HCT116 (cell line): ENCODE measurements around the gene IRF8. TPM values are rescaled to one million over a fixed set of nuclear protein-coding genes. Genes with fewer than 3 reads are reported as not detected.

ENCODE experiments used
- ATAC-seq: fragments of 200-7000 bp; cut with Tn5 transposase; 2 replicates; pipeline ENCODE4 v1.9.1; 2020; ENCODE audit warnings: mild to moderate bottlenecking, moderate library complexity
- BruUV-seq: library from RNA; stranded (reverse); fragments of 400-500 nt; replicated peaks from 2 replicates; lab custom pipeline; 2021; lab: Mats Ljungman, UMichigan
- CTCF ChIA-PET: fragments of 300-600 bp; sonication (Branson Sonifier 250); formaldehyde crosslinking; loops from one replicate; lab custom pipeline; 2021; ENCODE audit warnings: antibody characterized with exemption; lab: Charles Lee
- POLR2A ChIA-PET: fragments of 300-600, 350-600 bp; sonication (Branson Sonifier 250); formaldehyde crosslinking; loops from one replicate; lab custom pipeline; 2021; ENCODE audit warnings: antibody characterized with exemption; lab: Charles Lee
- RAD21 ChIA-PET, 2 experiments: fragments of 300-600 bp; sonication (Branson Sonifier 250); formaldehyde crosslinking; loops; one replicate each; lab custom pipeline; 2023; ENCODE audit warnings: low total read pairs in 2 of 2; ENCODE audit not compliant: uncharacterized antibody in 2 of 2, unreplicated experiment in 2 of 2, low non-redundant PET in 1 of 2; lab: Charles Lee
- DNase-seq: peaks from one replicate; pipeline ENCODE4 v3.0.0-alpha.2; 2010; ENCODE audit warnings: low read depth, low spot score
- H2AFZ ChIP-seq: fragments of 200-600 bp; shearing (Covaris generic), sonication (generic); 2 replicates; pipeline ENCODE4 v1.6.1; 2017; ENCODE audit warnings: low read depth, mixed run types, mixed read lengths, antibody characterized with exemption, low read length; ENCODE audit not compliant: poor library complexity, severe bottlenecking
- H3K27ac ChIP-seq: 2 replicates; pipeline ENCODE4 v1.5.1; 2012; ENCODE audit warnings: low read depth, low read length
- H3K27me3 ChIP-seq: fragments of 200-600 bp; sonication (generic); 2 replicates; pipeline ENCODE4 v1.6.1; 2016; ENCODE audit warnings: mixed run types, low read length, mixed read lengths; ENCODE audit not compliant: insufficient read depth
- H3K36me3 ChIP-seq, 2 experiments: fragments of 200-500 bp in 1 of 2; fragments of 200-600 bp in 1 of 2; sonication (Bioruptor generic) in 1 of 2; sonication (generic) in 1 of 2; 2 replicates each; pipeline versions ENCODE4 v1.5.1 to v1.6.1; 2014 to 2016; ENCODE audit warnings: low read length in 2 of 2, inconsistent platforms in 1 of 2, mixed read lengths in 1 of 2, mixed run types in 1 of 2; ENCODE audit not compliant: insufficient read depth in 2 of 2, control insufficient read depth in 1 of 2
- H3K4me1 ChIP-seq, 2 experiments: fragments of 200-600 bp in 1 of 2; sonication (generic) in 1 of 2; 2 replicates each; pipeline versions ENCODE4 v1.5.1 to v1.6.1; 2012 to 2017; ENCODE audit warnings: low read length in 2 of 2, inconsistent platforms in 1 of 2, mild to moderate bottlenecking in 1 of 2, mixed read lengths in 1 of 2, mixed run types in 1 of 2, moderate library complexity in 1 of 2; ENCODE audit not compliant: insufficient read depth in 2 of 2, control insufficient read depth in 1 of 2
- H3K4me2 ChIP-seq: fragments of 200-600 bp; sonication (generic); 2 replicates; pipeline ENCODE4 v1.6.1; 2017; ENCODE audit warnings: mixed run types, low read length, mixed read lengths
- H3K4me3 ChIP-seq, 2 experiments: fragments of 200-600 bp in 1 of 2; sonication (generic) in 1 of 2; replicated peaks in 1 of 2; 2 replicates each; pipeline ENCODE4 v1.5.1; 2011 to 2016; ENCODE audit warnings: low read length in 2 of 2, control low read depth in 1 of 2, low read depth in 1 of 2, mild to moderate bottlenecking in 1 of 2, mixed read lengths in 1 of 2, mixed run types in 1 of 2
- H3K79me2 ChIP-seq: fragments of 200-600 bp; sonication (generic); 2 replicates; pipeline ENCODE4 v1.6.1; 2017; ENCODE audit warnings: mild to moderate bottlenecking, mixed run types, low read length, moderate library complexity, mixed read lengths; ENCODE audit not compliant: insufficient read depth
- H3K9ac ChIP-seq: fragments of 200-600 bp; sonication (generic); 2 replicates; pipeline ENCODE4 v1.6.1; 2016; ENCODE audit warnings: low read length, mixed read lengths
- H3K9me2 ChIP-seq: fragments of 200-600 bp; sonication (generic), shearing (Covaris generic); 2 replicates; pipeline ENCODE4 v1.6.1; 2017; ENCODE audit warnings: mixed run types, mild to moderate bottlenecking, moderate library complexity; ENCODE audit not compliant: insufficient read depth
- H3K9me3 ChIP-seq, 2 experiments: fragments of 200-500 bp in 1 of 2; fragments of 200-600 bp in 1 of 2; sonication (Bioruptor generic) in 1 of 2; sonication (generic) in 1 of 2; 2 replicates each; pipeline ENCODE4 v1.6.1; 2014 to 2017; ENCODE audit warnings: low read length in 2 of 2, mixed read lengths in 2 of 2, inconsistent platforms in 1 of 2, low read depth in 1 of 2, mild to moderate bottlenecking in 1 of 2, mixed run types in 1 of 2, moderate library complexity in 1 of 2; ENCODE audit not compliant: control insufficient read depth in 1 of 2, insufficient read depth in 1 of 2
- H4K20me1 ChIP-seq: fragments of 200-600 bp; sonication (generic), shearing (Covaris generic); 2 replicates; pipeline ENCODE4 v1.6.1; 2017; ENCODE audit warnings: mixed run types, mild to moderate bottlenecking, moderate library complexity; ENCODE audit not compliant: insufficient read depth
- CEBPB ChIP-seq: IDR thresholded peaks from 2 replicates; pipeline ENCODE4 v1.6.1; 2012; ENCODE audit warnings: low read depth
- ELF1 ChIP-seq: IDR thresholded peaks from 2 replicates; pipeline ENCODE4 v1.6.1; 2012; ENCODE audit warnings: low read depth, borderline replicate concordance
- EZH2 ChIP-seq: fragments of 200-600 bp; sonication (generic); IDR thresholded peaks from 2 replicates; pipeline ENCODE4 v1.6.1; 2017; ENCODE audit warnings: antibody characterized with exemption, mixed run types
- EZH2phosphoT487 ChIP-seq: fragments of 200-600 bp; IDR thresholded peaks from 2 replicates; pipeline ENCODE4 v1.6.1; 2018; ENCODE audit warnings: antibody characterized with exemption, borderline replicate concordance
- FOSL1 ChIP-seq: IDR thresholded peaks from 2 replicates; pipeline ENCODE4 v1.6.1; 2012; ENCODE audit warnings: low read depth
- POLR2A ChIP-seq: IDR thresholded peaks from 2 replicates; pipeline ENCODE4 v1.7.0; 2011; ENCODE audit warnings: borderline replicate concordance; ENCODE audit not compliant: insufficient read depth, insufficient read length; ENCODE audit errors: extremely low read depth
- POLR2AphosphoS5 ChIP-seq: IDR thresholded peaks from 2 replicates; pipeline ENCODE4 v1.6.1; 2011; ENCODE audit warnings: mild to moderate bottlenecking, low read depth, low read length, moderate library complexity
- RAD21 ChIP-seq: IDR thresholded peaks from 2 replicates; pipeline ENCODE4 v1.6.1; 2012; ENCODE audit warnings: low read depth, mild to moderate bottlenecking
- SIN3A ChIP-seq: IDR thresholded peaks from 2 replicates; pipeline ENCODE4 v1.6.1; 2012; ENCODE audit warnings: low read depth
- SP1 ChIP-seq: IDR thresholded peaks from 2 replicates; pipeline ENCODE4 v1.6.1; 2012; ENCODE audit warnings: low read depth
- SRF ChIP-seq: IDR thresholded peaks from 2 replicates; pipeline ENCODE4 v1.6.1; 2012; ENCODE audit warnings: low read depth
- TCF7L2 ChIP-seq: IDR thresholded peaks from 2 replicates; pipeline ENCODE4 v1.7.0; 2011; ENCODE audit warnings: borderline replicate concordance, inconsistent platforms; ENCODE audit not compliant: insufficient read depth, insufficient read length; ENCODE audit errors: extremely low read depth
- YY1 ChIP-seq: IDR thresholded peaks from 2 replicates; pipeline ENCODE4 v1.6.1; 2011; ENCODE audit warnings: low read length, low read depth, moderate library complexity, mild to moderate bottlenecking; ENCODE audit not compliant: insufficient replicate concordance; ENCODE audit errors: extremely low read depth
- ZFX ChIP-seq: fragments of 450-650 bp; IDR thresholded peaks from 2 replicates; pipeline ENCODE4 v1.6.1; 2017
- ZNF274 ChIP-seq: fragments of 200-500 bp; sonication (Bioruptor generic); IDR thresholded peaks from 2 replicates; pipeline ENCODE4 v1.6.1; 2014; ENCODE audit warnings: mild to moderate bottlenecking, low read depth, low read length, inconsistent platforms
- intact Hi-C: fragments of 100-400 bp; cut with micrococcal nuclease; formaldehyde crosslinking; loops from 2 replicates; pipeline ENCODE4 v1.10.0; 2022
- total RNA-seq: library from RNA; stranded (reverse); gene quantifications from one replicate; pipeline ENCODE4 v1.2.1, GENCODE V29; 2021; ENCODE audit not compliant: unreplicated experiment
- TF ChIP-seq, protein P1 (sequence below): IDR thresholded peaks from 2 replicates; pipeline ENCODE4 v1.6.1; 2012; ENCODE audit warnings: low read depth
- TF ChIP-seq, protein P2 (sequence below): IDR thresholded peaks from 2 replicates; pipeline ENCODE4 v1.6.1; 2011; ENCODE audit warnings: mild to moderate bottlenecking, low read length, moderate library complexity; ENCODE audit not compliant: insufficient replicate concordance; ENCODE audit errors: extremely low read depth
- TF ChIP-seq, protein P3 (sequence below): IDR thresholded peaks from 2 replicates; pipeline ENCODE4 v1.6.1; 2012

The IRF8 gene
- total RNA-seq, 1 experiment from 2014 or later = 0.61 TPM

DNA sequence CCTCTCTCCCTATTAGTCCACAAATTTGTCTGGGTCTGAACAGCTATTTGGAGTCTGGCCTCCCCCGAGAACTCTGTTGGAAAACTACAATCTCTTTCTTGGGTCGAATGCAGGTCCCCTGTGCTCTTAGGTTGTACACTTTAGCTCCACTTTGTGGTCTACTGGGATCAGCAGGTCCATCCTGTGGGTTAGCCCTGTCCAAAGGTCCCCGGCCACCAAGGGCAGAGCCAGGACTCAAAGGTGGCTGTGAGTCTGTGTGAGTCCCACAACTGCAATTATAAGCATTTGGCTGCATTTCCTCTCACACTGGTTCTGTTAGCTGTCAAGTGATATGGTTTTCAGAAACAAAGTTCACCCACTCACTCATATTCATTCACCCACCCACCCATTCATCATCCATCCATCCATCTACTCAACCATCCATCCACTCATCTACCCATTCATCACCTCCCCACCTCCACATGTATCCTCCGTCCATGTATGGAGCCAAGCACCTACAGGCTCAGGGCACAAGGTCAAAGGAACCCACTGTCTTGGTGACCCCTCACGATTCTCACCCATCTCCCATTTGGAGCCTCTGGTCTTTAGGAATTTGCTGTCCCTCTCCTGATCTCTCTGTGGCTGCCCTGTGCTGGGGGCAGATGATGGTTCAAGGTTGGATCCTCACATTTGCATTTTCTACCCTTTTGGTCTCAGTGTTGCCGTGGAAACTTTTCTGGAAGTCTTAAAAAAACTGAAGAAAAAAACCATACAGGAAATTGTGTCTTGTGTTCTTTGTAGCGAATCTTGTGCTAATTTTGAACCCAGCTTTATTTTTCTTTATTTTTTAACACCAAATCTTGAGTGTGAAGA lies 45.8 kb downstream of the IRF8 start:
- Histone ChIP-seq H4K20me1 (no peaks in the 10 kb centered on the region), H3K4me1 (no peaks in the 10 kb centered on the region), H3K27me3 (peaks cover 74% of the 10 kb centered on the region), H3K9ac (no peak overlapping the region), H3K36me3 (no peaks in the 10 kb centered on the region), H3K4me2 (no peak overlapping the region), H3K79me2 (no peaks in the 10 kb centered on the region), H2AFZ (no peak overlapping the region), H3K4me3 (no peak overlapping the region), H3K9me2 (no peaks in the 10 kb centered on the region), H3K27ac (no peak overlapping the region), H3K9me3 (no peaks in the 10 kb centered on the region)
- DNase-seq (no peak), ATAC-seq (no peak)
- TF ChIP-seq POLR2A (no peak), RAD21 (no peak), SRF (no peak), ELF1 (no peak), CEBPB (no peak), POLR2AphosphoS5 (no peak), YY1 (no peak), TCF7L2 (no peak), SP1 (no peak), ZFX (no peak), ZNF274 (no peak), SIN3A (no peak), EZH2 (no peak), EZH2phosphoT487 (no peak), FOSL1 (no peak)
- TF ChIP-seq, protein P1, sequence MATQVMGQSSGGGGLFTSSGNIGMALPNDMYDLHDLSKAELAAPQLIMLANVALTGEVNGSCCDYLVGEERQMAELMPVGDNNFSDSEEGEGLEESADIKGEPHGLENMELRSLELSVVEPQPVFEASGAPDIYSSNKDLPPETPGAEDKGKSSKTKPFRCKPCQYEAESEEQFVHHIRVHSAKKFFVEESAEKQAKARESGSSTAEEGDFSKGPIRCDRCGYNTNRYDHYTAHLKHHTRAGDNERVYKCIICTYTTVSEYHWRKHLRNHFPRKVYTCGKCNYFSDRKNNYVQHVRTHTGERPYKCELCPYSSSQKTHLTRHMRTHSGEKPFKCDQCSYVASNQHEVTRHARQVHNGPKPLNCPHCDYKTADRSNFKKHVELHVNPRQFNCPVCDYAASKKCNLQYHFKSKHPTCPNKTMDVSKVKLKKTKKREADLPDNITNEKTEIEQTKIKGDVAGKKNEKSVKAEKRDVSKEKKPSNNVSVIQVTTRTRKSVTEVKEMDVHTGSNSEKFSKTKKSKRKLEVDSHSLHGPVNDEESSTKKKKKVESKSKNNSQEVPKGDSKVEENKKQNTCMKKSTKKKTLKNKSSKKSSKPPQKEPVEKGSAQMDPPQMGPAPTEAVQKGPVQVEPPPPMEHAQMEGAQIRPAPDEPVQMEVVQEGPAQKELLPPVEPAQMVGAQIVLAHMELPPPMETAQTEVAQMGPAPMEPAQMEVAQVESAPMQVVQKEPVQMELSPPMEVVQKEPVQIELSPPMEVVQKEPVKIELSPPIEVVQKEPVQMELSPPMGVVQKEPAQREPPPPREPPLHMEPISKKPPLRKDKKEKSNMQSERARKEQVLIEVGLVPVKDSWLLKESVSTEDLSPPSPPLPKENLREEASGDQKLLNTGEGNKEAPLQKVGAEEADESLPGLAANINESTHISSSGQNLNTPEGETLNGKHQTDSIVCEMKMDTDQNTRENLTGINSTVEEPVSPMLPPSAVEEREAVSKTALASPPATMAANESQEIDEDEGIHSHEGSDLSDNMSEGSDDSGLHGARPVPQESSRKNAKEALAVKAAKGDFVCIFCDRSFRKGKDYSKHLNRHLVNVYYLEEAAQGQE = no peak
- TF ChIP-seq, protein P2, sequence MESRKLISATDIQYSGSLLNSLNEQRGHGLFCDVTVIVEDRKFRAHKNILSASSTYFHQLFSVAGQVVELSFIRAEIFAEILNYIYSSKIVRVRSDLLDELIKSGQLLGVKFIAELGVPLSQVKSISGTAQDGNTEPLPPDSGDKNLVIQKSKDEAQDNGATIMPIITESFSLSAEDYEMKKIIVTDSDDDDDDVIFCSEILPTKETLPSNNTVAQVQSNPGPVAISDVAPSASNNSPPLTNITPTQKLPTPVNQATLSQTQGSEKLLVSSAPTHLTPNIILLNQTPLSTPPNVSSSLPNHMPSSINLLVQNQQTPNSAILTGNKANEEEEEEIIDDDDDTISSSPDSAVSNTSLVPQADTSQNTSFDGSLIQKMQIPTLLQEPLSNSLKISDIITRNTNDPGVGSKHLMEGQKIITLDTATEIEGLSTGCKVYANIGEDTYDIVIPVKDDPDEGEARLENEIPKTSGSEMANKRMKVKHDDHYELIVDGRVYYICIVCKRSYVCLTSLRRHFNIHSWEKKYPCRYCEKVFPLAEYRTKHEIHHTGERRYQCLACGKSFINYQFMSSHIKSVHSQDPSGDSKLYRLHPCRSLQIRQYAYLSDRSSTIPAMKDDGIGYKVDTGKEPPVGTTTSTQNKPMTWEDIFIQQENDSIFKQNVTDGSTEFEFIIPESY = no peak
- TF ChIP-seq, protein P3, sequence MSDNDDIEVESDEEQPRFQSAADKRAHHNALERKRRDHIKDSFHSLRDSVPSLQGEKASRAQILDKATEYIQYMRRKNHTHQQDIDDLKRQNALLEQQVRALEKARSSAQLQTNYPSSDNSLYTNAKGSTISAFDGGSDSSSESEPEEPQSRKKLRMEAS = no peak
- intact Hi-C loops = no loop called here
- no TSS peak for BruUV-seq
- ChIA-PET RAD21 (no interaction called here), POLR2A (no interaction called here), CTCF (interaction anchor here (1.3 to 1.4 kb wide), 2 partner anchors 123 to 126 kb away, joined by 3 to 4 read pairs; no protein-coding TSS in a partner anchor)
